ENCODE measurements around the gene GPR137. TPM values are rescaled to one million over a fixed set of nuclear protein-coding genes. Genes with fewer than 3 reads are reported as not detected.

Gene GPR137
- total and polyA plus RNA-seq, 4 donors: 6.7 to 22.2 (median 9.0) TPM

GRCh38 chr11:64321533-64321932 lies 35.9 kb downstream of the GPR137 start:
- Histone ChIP-seq H3K36me3 (ENCODE audit: control insufficient read depth in 4 of 4, insufficient read depth in 3 of 4, low read depth in 1 of 4, low read length in 3 of 4) (peaks cover 0 to 18% (median 3%) of the 10 kb centered on the region in 4 donors), H3K4me1 (ENCODE audit: control insufficient read depth in 4 of 4, insufficient read depth in 4 of 4, low read length in 3 of 4) (peaks cover 5 to 12% (median 10%) of the 10 kb centered on the region in 4 donors), H3K9me3 (ENCODE audit: control insufficient read depth in 4 of 4, low read length in 3 of 4) (no peaks in the 10 kb centered on the region), H3K9ac (ENCODE audit: low read depth in 1 of 2, low read length in 2 of 2) (no peak overlapping the region), H3K27ac (ENCODE audit: low read depth in 1 of 2, low read length in 2 of 2) (no peak overlapping the region), H3K27me3 (ENCODE audit: control insufficient read depth in 4 of 4, insufficient read depth in 4 of 4, low read length in 3 of 4) (no peaks in the 10 kb centered on the region), H3K4me3 (ENCODE audit: low read depth in 1 of 3, low read length in 3 of 3) (no peak overlapping the region)
- DNase-seq (ENCODE audit: low spot score): no peak
- WGBS: 82% methylated on average over 5 of the region's 5 CpGs
- TF ChIP-seq RAD21 (IDR thresholded peaks at IDR 0.05) (no peak), FOXA2 (IDR thresholded peaks at IDR 0.05) (no peak), HNF4A (conservative IDR thresholded peaks at IDR 0.05) (no peak), NR2F2 (IDR thresholded peaks at IDR 0.05) (no peak), ZBTB33 (IDR thresholded peaks at IDR 0.05) (no peak), JUND (IDR thresholded peaks at IDR 0.05) (no peak), TAF1 (conservative IDR thresholded peaks at IDR 0.05) (no peak), HNF4G (IDR thresholded peaks at IDR 0.05) (no peak)

- DNase-seq (ENCODE audit: low spot score): no peak
- H3K4me3 ChIP-seq (ENCODE audit: low read depth in 1 of 3, low read length in 3 of 3): no peak overlapping the region
- peaks cover 5 to 7% (median 6%) of the 10 kb centered on the region in 4 donors for H3K4me1 ChIP-seq (ENCODE audit: control insufficient read depth in 4 of 4, insufficient read depth in 4 of 4, low read length in 3 of 4)
- peaks cover 0 to 18% (median 3%) of the 10 kb centered on the region in 4 donors for H3K36me3 ChIP-seq (ENCODE audit: control insufficient read depth in 4 of 4, insufficient read depth in 3 of 4, low read depth in 1 of 4, low read length in 3 of 4)
- TF ChIP-seq TAF1 (conservative IDR thresholded peaks at IDR 0.05) (no peak), HNF4A (conservative IDR thresholded peaks at IDR 0.05) (no peak), YY1 (IDR thresholded peaks at IDR 0.05) (no peak), ZBTB33 (IDR thresholded peaks at IDR 0.05) (no peak), JUND (IDR thresholded peaks at IDR 0.05) (no peak), FOXA1 (IDR thresholded peaks at IDR 0.05) (no peak), CTCF (IDR thresholded peaks at IDR 0.05; ENCODE audit: low read depth, low read length, missing input control) (no peak), EGR1 (IDR thresholded peaks at IDR 0.05; ENCODE audit: low read depth in 2 of 2) (no peak), SP1 (IDR thresholded peaks at IDR 0.05) (no peak), ATF3 (IDR thresholded peaks at IDR 0.05) (no peak), MAX (IDR thresholded peaks at IDR 0.05) (no peak), GABPA (IDR thresholded peaks at IDR 0.05 in 1 of 2, conservative IDR thresholded peaks at IDR 0.05 in 1 of 2) (no peak), FOXA2 (IDR thresholded peaks at IDR 0.05) (no peak), HNF4G (IDR thresholded peaks at IDR 0.05) (no peak), NR2F2 (IDR thresholded peaks at IDR 0.05) (no peak)
- H3K27me3 ChIP-seq (ENCODE audit: control insufficient read depth in 4 of 4, insufficient read depth in 4 of 4, low read length in 3 of 4): no peaks in the 10 kb centered on the region
- no peak overlapping the region for H3K27ac ChIP-seq (ENCODE audit: low read depth in 1 of 2, low read length in 2 of 2)
- H3K9ac ChIP-seq (ENCODE audit: low read depth in 1 of 2, low read length in 2 of 2): no peak overlapping the region
- no peaks in the 10 kb centered on the region for H3K9me3 ChIP-seq (ENCODE audit: control insufficient read depth in 4 of 4, low read length in 3 of 4)
- WGBS: 89% methylated on average over 7 of the region's 7 CpGs
These were observed 37.2 kb downstream of the GPR137 start for GRCh38 chr11:64322925-64323260.
